Amniotic epithelial cell (primary cell): ENCODE results near the gene EVC.

ENCODE experiments used
- DNase-seq: peaks from one replicate; pipeline ENCODE4 v3.0.0-alpha.2; 2010; ENCODE audit warnings: low read depth

EVC gene

GRCh38 chr4:5708449-5709206 lies 2.4 kb upstream of the EVC start, which contains the start of gene EVC2:
Gene EVC2, minus strand, starts transcription at chr4:5708559. Its CDS starts 46 bp downstream, at chr4:5708513.
- DNase-seq, result peak; percentile 43

GRCh38 chr4:5709207-5709575 lies 1.8 kb upstream of the EVC start:
- no peak for DNase-seq

GRCh38 chr4:5710065-5710960 lies 688 bp upstream of the EVC start:
- DNase-seq, result peak; percentile 32

DNA sequence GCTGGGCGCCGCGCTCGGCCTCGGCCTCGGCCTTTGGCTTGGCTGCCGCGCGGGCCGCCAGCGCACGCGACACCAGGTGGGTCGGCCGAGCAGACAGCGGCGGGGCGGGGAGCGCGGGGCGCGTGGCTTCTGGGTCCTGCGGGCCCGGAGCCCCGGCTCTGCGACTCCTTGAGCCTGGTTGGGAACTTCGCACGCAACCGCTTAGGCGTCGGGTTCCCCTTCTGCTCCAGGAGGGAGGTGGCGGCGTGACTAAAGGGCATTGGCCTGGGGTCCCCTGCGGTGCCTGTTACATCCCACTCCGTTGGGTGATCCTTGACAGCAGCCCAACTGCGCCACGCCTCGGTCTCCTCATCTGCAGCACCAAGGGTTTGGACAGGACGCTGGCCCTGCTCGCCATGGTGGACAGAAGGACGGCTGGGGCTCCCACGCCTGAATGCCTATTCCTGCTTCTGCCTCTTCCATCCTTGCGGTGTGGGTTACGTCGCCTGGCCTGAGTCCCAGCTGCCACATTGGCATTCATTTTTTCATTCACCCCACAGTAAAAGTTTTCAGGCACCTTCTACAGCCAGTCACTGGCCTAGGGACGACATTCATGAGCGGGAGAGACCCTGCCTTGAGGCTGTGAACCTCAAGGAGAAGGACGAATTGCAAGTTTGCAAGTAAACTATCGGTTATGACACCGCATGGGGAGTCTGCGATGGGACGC lies 631 bp downstream of the EVC start:
- peak; percentile 43 for DNase-seq

GRCh38 chr4:5712517-5712916 lies 1.5 kb downstream of the EVC start:
- peak; percentile 96 for DNase-seq

GRCh38 chr4:5712931-5713330 lies 1.9 kb downstream of the EVC start:
- DNase-seq, result peak; percentile 23

- no peak for DNase-seq
Observed at GRCh38 chr4:5713861-5714260, 2.9 kb downstream of the EVC start.

GRCh38 chr4:5715357-5715756 lies 4.4 kb downstream of the EVC start:
- DNase-seq, result no peak

DNA sequence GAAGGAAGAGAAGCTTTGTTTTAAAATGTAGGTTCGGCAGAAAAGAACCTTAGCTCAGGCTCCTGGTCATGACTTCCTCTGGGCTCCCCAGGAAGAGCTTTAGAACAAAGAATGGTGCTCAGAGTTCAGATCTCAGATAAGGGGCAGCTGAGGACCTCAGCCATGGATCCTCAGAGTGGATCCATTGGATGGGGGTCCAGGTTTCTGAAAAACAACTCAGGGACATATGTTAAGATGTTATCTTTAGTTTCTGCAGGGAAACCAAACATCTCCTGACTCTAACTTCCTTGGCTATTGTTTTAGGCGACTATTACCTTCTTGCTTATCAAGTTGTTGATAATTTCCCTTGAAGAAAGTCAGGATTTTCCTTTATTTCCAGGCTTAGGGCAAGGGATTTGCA lies 5.4 kb downstream of the EVC start:
- no peak for DNase-seq

DNA sequence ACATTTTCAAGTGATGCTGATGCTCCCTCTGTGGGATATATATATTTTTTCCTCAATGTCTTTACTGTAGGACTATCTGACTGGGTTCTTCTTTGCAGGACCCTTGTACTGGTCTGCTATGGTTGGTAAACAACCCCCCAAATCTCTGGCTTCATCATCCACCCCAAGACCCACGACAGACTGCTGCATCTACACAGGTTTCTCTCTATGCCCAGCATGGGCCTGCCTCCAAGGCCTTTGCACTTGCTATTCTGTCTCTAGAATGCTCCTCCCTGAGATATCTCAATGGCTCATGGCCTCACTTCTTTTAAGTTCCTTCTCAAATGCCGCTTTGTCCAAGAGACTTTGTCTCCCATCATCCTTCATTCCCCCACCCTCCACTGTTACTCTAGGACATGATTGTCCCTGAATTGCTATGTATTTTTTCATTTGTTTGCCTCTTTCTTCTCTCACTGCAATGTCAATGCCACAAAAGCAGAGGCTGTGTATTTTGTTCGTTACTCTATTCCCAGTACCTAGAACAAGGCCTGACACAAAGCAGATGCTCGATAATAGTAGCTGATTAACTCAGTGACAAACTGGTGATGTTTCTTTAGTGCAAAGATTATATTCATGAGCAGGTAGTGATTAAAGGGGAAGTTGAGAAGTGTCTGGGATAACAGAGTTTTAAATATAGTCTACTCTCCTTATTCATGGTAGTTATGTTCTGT lies 6.6 kb downstream of the EVC start:
- no peak for DNase-seq

GRCh38 chr4:5718411-5718810 lies 7.4 kb downstream of the EVC start:
- DNase-seq, result no peak

DNA sequence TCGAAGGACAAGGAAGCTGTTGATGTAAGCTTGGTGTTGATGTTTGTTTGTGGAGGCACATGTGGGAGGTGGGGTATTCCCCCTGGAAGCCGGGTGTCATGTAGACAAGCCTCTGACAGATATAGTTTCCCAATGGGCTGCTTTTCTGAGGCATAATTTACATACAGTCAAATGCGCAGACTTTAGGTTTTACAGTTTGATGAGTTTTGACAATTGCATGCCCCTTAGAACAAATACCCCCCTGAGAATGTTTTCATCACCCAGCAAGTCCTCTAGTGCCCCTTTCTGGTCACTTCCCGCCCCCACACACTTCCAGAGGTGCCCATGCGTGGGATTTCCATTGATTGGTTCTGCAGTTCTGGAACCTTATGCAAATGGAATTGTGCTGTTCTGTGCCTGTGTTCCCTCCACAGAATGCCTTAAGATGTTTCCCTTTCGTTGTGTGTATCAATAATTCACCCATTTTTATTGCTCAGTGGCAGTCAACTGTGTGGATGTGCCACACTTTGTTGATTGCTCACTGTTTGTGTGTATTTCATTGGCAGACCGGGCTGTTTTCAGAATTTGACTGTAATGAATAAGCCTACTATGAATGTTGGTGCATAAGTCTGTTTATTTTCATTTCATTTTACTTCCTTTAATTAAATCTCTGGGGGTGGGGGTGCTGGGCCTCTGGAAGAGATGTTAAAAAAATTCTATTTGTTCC lies 8.5 kb downstream of the EVC start:
- no peak for DNase-seq

DNA sequence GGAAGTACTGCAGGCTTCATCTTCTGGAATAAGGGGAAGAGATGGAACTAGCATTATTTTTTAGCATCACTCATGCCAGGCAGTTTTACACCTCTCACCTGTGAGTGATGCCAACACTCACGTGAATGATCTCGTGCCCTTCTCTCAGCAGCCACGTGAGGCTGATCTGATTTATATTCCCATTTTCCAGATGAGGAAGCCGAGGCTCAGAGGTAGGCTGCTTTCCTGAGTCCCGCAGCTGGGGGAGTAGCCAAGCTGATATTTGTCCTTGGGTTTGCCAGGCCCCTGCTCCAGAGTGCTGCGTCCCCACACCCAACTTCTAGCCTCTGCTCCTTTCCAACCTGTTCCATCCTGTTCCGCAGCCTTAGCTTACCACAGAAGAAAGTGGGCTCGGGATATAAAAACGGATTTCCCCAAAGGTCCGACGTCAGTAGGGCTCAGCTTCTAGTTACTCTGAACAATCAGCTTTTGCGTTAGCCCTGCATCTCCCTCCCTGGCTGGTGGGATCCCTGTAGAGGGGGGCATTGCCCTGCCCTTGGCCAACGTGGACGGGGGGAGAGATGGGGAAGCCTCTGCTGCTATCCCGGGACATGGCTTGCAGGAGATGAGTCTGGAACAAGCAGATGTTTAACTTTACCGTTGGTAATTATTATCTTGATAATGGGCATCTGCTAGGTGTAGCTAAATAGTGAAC lies 9.3 kb downstream of the EVC start:
- no peak for DNase-seq

DNA sequence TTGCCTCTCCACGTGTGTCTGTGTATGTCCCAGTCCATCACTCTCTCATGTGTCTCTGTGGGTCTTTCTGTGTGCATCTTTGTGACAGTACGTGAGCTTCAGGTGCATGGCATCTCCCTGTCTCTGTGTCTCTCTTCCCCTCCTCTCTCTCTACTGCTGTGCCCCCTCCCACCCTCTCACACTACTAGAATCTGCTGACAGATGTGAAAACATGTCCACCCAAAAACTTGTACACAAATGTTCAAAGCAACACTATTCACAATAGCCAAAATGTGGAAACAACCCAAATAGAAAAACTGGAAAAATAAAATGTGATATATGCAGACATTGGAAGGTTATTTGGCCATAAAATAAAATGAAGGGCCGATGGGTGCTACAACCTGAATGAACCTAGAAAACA lies 10.0 kb downstream of the EVC start:
- no peak for DNase-seq

GRCh38 chr4:5721923-5722322 lies 10.9 kb downstream of the EVC start:
- DNase-seq, result no peak

GRCh38 chr4:5722328-5722727 lies 11.3 kb downstream of the EVC start:
- peak; percentile 58 for DNase-seq

- DNase-seq, result peak; percentile 40
Observed at GRCh38 chr4:5724377-5724776, 13.4 kb downstream of the EVC start.

DNA sequence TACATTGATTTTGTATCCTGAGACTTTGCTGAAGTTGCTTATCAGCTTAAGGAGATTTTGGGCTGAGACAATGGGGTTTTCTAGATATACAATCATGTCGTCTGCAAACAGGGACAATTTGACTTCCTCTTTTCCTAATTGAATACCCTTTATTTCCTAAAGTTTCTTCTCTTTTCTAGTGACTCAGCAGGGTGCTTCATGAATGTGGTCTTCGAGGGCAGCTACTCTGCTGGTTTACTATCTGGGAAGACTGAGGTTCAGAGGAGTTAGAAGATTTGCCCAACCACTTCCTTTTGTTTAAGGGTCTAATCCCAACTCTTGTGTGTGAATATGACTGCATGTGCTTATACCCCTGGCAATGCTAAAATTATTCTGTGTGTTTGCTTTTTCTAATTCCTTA lies 17.4 kb downstream of the EVC start:
- DNase-seq, result peak; percentile 32

- DNase-seq, result no peak
Observed at GRCh38 chr4:5730436-5730835, 19.4 kb downstream of the EVC start.
